WTC11 (cell line): ENCODE measurements around the gene CADM2. TPM values are rescaled to one million over a fixed set of nuclear protein-coding genes. Genes with fewer than 3 reads are reported as not detected.

ENCODE experiments used
- ATAC-seq: fragments of 200-7000 bp; cut with Tn5 transposase; 2 replicates; pipeline ENCODE4 v1.10.0; 2021; ENCODE audit warnings: mild to moderate bottlenecking, moderate library complexity
- CTCF ChIA-PET: fragments of 300-600 bp; sonication (Branson Sonifier 250); formaldehyde crosslinking; loops from one replicate; lab custom pipeline; 2021; ENCODE audit warnings: antibody characterized with exemption; lab: Charles Lee
- POLR2A ChIA-PET: fragments of 350-600 bp; sonication (Branson Sonifier 250); formaldehyde crosslinking; loops from one replicate; lab custom pipeline; 2021; ENCODE audit warnings: antibody characterized with exemption; lab: Charles Lee
- DNase-seq: peaks from one replicate; pipeline ENCODE4 v3.0.0; 2021; ENCODE audit warnings: low spot score
- H3K27ac Mint-ChIP-seq: 2 replicates; pipeline ENCODE4 v1.8.0; 2021; ENCODE audit warnings: mixed read lengths
- H3K27me3 Mint-ChIP-seq: 2 replicates; pipeline ENCODE4 v1.8.0; 2021; ENCODE audit warnings: low read depth, mild to moderate bottlenecking, moderate library complexity, mixed read lengths
- H3K36me3 Mint-ChIP-seq: 2 replicates; pipeline ENCODE4 v1.8.0; 2021; ENCODE audit warnings: mixed read lengths
- H3K4me1 Mint-ChIP-seq: 2 replicates; pipeline ENCODE4 v1.8.0; 2022; ENCODE audit warnings: mixed read lengths
- H3K4me3 Mint-ChIP-seq: 2 replicates; pipeline ENCODE4 v1.8.0; 2021; ENCODE audit warnings: mild to moderate bottlenecking, moderate library complexity, mixed read lengths
- H3K9me3 Mint-ChIP-seq: 2 replicates; pipeline ENCODE4 v1.8.0; 2021; ENCODE audit warnings: mixed read lengths
- AFF4 ChIP-seq: sonication (generic); formaldehyde crosslinking; IDR thresholded peaks from 2 replicates; pipeline ENCODE4 v1.8.1; 2023; ENCODE audit warnings: mild to moderate bottlenecking, missing genetic modification reagents, borderline replicate concordance
- ATF3 ChIP-seq: sonication (generic); formaldehyde crosslinking; conservative IDR thresholded peaks from 2 replicates; pipeline ENCODE4 v1.8.1; 2022; ENCODE audit warnings: mild to moderate bottlenecking, missing genetic modification reagents
- CREM ChIP-seq: sonication (generic); formaldehyde crosslinking; IDR thresholded peaks from 2 replicates; pipeline ENCODE4 v1.8.1; 2022; ENCODE audit warnings: mild to moderate bottlenecking, missing genetic modification reagents, moderate library complexity
- EMX1 ChIP-seq: fragments of 250-450 bp; sonication (Bioruptor Pico); IDR thresholded peaks from 2 replicates; pipeline ENCODE4 v1.8.0; 2021; ENCODE audit warnings: mild to moderate bottlenecking
- ETV6 ChIP-seq: sonication (generic); formaldehyde crosslinking; IDR thresholded peaks from 2 replicates; pipeline ENCODE4 v1.8.1; 2022; ENCODE audit warnings: mild to moderate bottlenecking, missing genetic modification reagents
- GRHL2 ChIP-seq: fragments of 250-450 bp; sonication (Bioruptor Pico); IDR thresholded peaks from 2 replicates; pipeline ENCODE4 v1.8.0; 2022; ENCODE audit warnings: mild to moderate bottlenecking, moderate library complexity; ENCODE audit not compliant: insufficient replicate concordance, severe bottlenecking
- NFYB ChIP-seq: sonication (generic); formaldehyde crosslinking; conservative IDR thresholded peaks from 2 replicates; pipeline ENCODE4 v1.8.0; 2022; ENCODE audit warnings: low read depth, missing genetic modification reagents
- NR3C1 ChIP-seq: sonication (generic); formaldehyde crosslinking; conservative IDR thresholded peaks from 2 replicates; pipeline ENCODE4 v1.8.1; 2023; ENCODE audit warnings: low read depth, mild to moderate bottlenecking, missing genetic modification reagents
- OVOL2 ChIP-seq: fragments of 250-450 bp; sonication (Bioruptor Pico); IDR thresholded peaks from 2 replicates; pipeline ENCODE4 v1.9.0; 2021; ENCODE audit warnings: mild to moderate bottlenecking, borderline replicate concordance
- SOX15 ChIP-seq: fragments of 250-450 bp; sonication (Bioruptor Pico); IDR thresholded peaks from 2 replicates; pipeline ENCODE4 v1.9.0; 2021; ENCODE audit warnings: mild to moderate bottlenecking
- TCF7 ChIP-seq: sonication (generic); formaldehyde crosslinking; IDR thresholded peaks from 2 replicates; pipeline ENCODE4 v1.8.0; 2022; ENCODE audit warnings: mild to moderate bottlenecking, low read depth, missing genetic modification reagents, moderate library complexity
- TEAD4 ChIP-seq: sonication (generic); formaldehyde crosslinking; IDR thresholded peaks from 2 replicates; pipeline ENCODE4 v1.8.0; 2022; ENCODE audit warnings: mild to moderate bottlenecking, missing genetic modification reagents
- ZNF263 ChIP-seq: sonication (generic); formaldehyde crosslinking; IDR thresholded peaks from 2 replicates; pipeline ENCODE4 v1.8.1; 2022; ENCODE audit warnings: low read depth, mild to moderate bottlenecking, moderate library complexity, missing genetic modification reagents
- ZNF512 ChIP-seq: sonication (generic); formaldehyde crosslinking; IDR thresholded peaks from 2 replicates; pipeline ENCODE4 v1.8.1; 2022; ENCODE audit warnings: missing genetic modification reagents, borderline replicate concordance
- ZNF671 ChIP-seq: fragments of 250-450 bp; sonication (Bioruptor Pico); IDR thresholded peaks from 2 replicates; pipeline ENCODE4 v1.8.0; 2021; ENCODE audit warnings: mild to moderate bottlenecking
- total RNA-seq: library from RNA; stranded (reverse); gene quantifications from 3 replicates; pipeline ENCODE4 v1.2.3, GENCODE V29; 2021
- TF ChIP-seq, protein P1 (sequence below): fragments of 250-450 bp; sonication (Bioruptor Pico); IDR thresholded peaks from 2 replicates; pipeline ENCODE4 v1.9.0; 2021; ENCODE audit warnings: mild to moderate bottlenecking
- TF ChIP-seq, protein P2 (sequence below): sonication (generic); formaldehyde crosslinking; IDR thresholded peaks from 2 replicates; pipeline ENCODE4 v1.8.0; 2022; ENCODE audit warnings: mild to moderate bottlenecking, missing genetic modification reagents
- TF ChIP-seq, protein P3 (sequence below): sonication (generic); formaldehyde crosslinking; IDR thresholded peaks from 2 replicates; pipeline ENCODE4 v1.8.1; 2023; ENCODE audit warnings: mild to moderate bottlenecking, missing genetic modification reagents
- TF ChIP-seq, protein P4 (sequence below): fragments of 250-450 bp; sonication (Bioruptor Pico); IDR thresholded peaks from 2 replicates; pipeline ENCODE4 v1.9.0; 2021; ENCODE audit warnings: mild to moderate bottlenecking

Gene CADM2
- total RNA-seq, 1 experiment from 2014 or later = 18.8 TPM

DNA sequence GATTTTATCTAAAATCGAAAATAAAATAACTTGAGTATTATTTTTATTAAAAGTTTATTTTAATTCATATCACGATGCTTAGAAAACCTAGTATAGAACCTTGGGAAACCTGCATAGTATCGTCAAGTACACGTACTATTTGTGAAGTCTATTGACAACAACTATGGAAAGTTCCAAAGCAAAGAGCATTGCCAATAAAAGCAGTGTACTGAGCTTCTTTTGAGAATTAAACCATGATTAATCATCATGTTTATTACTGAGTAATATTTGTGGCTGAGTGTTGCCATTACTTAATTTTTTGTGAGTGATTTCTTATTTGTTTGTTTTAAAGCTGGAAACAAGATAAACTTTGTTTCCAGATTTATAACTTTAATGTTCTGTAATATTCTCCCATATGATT, 674.1 kb downstream of the CADM2 start:
- no peak for DNase-seq
- Mint-ChIP-seq H3K4me3 (no peak overlapping the region), H3K27me3 (no peaks in the 10 kb centered on the region)
- TF ChIP-seq ZNF263 (CRISPR knock-in tag) = no peak
- no peak for TF ChIP-seq EMX1 (CRISPR knock-in tag)
- TF ChIP-seq, protein P1, sequence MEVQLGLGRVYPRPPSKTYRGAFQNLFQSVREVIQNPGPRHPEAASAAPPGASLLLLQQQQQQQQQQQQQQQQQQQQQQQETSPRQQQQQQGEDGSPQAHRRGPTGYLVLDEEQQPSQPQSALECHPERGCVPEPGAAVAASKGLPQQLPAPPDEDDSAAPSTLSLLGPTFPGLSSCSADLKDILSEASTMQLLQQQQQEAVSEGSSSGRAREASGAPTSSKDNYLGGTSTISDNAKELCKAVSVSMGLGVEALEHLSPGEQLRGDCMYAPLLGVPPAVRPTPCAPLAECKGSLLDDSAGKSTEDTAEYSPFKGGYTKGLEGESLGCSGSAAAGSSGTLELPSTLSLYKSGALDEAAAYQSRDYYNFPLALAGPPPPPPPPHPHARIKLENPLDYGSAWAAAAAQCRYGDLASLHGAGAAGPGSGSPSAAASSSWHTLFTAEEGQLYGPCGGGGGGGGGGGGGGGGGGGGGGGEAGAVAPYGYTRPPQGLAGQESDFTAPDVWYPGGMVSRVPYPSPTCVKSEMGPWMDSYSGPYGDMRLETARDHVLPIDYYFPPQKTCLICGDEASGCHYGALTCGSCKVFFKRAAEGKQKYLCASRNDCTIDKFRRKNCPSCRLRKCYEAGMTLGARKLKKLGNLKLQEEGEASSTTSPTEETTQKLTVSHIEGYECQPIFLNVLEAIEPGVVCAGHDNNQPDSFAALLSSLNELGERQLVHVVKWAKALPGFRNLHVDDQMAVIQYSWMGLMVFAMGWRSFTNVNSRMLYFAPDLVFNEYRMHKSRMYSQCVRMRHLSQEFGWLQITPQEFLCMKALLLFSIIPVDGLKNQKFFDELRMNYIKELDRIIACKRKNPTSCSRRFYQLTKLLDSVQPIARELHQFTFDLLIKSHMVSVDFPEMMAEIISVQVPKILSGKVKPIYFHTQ = no peak
- no peak for TF ChIP-seq CREM (CRISPR knock-in tag)
- TF ChIP-seq, protein P2, sequence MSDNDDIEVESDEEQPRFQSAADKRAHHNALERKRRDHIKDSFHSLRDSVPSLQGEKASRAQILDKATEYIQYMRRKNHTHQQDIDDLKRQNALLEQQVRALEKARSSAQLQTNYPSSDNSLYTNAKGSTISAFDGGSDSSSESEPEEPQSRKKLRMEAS (CRISPR knock-in tag) = no peak
- TF ChIP-seq ETV6 (CRISPR knock-in tag) = no peak
- TF ChIP-seq TEAD4 (CRISPR knock-in tag) = no peak
- TF ChIP-seq ZNF512 (CRISPR knock-in tag) = no peak
- TF ChIP-seq TCF7 (CRISPR knock-in tag) = no peak
- TF ChIP-seq, protein P3, sequence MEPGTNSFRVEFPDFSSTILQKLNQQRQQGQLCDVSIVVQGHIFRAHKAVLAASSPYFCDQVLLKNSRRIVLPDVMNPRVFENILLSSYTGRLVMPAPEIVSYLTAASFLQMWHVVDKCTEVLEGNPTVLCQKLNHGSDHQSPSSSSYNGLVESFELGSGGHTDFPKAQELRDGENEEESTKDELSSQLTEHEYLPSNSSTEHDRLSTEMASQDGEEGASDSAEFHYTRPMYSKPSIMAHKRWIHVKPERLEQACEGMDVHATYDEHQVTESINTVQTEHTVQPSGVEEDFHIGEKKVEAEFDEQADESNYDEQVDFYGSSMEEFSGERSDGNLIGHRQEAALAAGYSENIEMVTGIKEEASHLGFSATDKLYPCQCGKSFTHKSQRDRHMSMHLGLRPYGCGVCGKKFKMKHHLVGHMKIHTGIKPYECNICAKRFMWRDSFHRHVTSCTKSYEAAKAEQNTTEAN (CRISPR knock-in tag) = no peak
- TF ChIP-seq NR3C1 (CRISPR knock-in tag) = no peak
- TF ChIP-seq GRHL2 (CRISPR knock-in tag) = no peak
- no peak for TF ChIP-seq OVOL2 (CRISPR knock-in tag)
- TF ChIP-seq ZNF671 (CRISPR knock-in tag) = no peak
- TF ChIP-seq, protein P4, sequence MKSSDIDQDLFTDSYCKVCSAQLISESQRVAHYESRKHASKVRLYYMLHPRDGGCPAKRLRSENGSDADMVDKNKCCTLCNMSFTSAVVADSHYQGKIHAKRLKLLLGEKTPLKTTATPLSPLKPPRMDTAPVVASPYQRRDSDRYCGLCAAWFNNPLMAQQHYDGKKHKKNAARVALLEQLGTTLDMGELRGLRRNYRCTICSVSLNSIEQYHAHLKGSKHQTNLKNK = no peak
- TF ChIP-seq SOX15 (CRISPR knock-in tag) = no peak
- TF ChIP-seq AFF4 = no peak
- no peak for TF ChIP-seq ATF3
- no peak for TF ChIP-seq NFYB
- TF ChIP-seq, all 79 proteins: peak for 0
- Mint-ChIP-seq H3K27ac (no peak overlapping the region), H3K36me3 (no peaks in the 10 kb centered on the region), H3K4me1 (peaks cover under 1% of the 10 kb centered on the region), H3K9me3 (no peaks in the 10 kb centered on the region; the same call in 1 of the 2 replicates)
- CTCF ChIA-PET = no interaction called here
- POLR2A ChIA-PET = no interaction called here
- no peak for ATAC-seq
